OCI-LY7 (cell line): Measurements from ENCODE around the gene RIMS1.
"Not testable (repeated sequence)": the region's sequence is repeated elsewhere in the genome, so short reads cannot be mapped to it uniquely, and the experiment has no call there.

Experiments used
- EZH2phosphoT487 ChIP-seq: fragments of 200-600 bp; sonication (generic); IDR thresholded peaks from 2 replicates; pipeline ENCODE4 v1.6.1; 2018; ENCODE audit warnings: low read depth, borderline replicate concordance, mild to moderate bottlenecking, mixed run types, antibody characterized with exemption, low read length, moderate library complexity, mixed read lengths
- TF ChIP-seq, protein P1 (sequence below): fragments of 200-600 bp; sonication (generic); conservative IDR thresholded peaks from 2 replicates; pipeline ENCODE4 v1.5.1; 2014; ENCODE audit warnings: mild to moderate bottlenecking, antibody characterized with exemption, low read length, moderate library complexity, mixed read lengths

DNA sequence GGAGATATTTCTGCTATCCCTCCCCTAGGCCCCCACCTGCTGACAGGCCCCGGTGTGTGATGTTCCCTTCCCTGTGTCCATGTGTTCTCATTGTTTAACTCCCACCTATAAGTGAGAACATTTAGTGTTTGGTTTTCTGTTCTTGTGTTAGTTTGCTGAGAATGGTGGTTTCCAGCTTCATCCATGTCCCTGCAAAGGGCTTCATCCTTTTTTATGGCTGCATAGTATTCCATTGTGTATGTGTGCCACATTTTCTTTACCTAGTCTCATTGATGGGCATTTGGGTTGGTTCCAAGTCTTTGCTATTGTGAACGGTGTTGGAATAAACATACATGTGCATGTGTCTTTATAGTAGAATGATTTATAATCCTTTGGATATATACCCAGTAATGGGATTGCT is 448.9 kb downstream of the RIMS1 start:
- TF ChIP-seq, protein P1, sequence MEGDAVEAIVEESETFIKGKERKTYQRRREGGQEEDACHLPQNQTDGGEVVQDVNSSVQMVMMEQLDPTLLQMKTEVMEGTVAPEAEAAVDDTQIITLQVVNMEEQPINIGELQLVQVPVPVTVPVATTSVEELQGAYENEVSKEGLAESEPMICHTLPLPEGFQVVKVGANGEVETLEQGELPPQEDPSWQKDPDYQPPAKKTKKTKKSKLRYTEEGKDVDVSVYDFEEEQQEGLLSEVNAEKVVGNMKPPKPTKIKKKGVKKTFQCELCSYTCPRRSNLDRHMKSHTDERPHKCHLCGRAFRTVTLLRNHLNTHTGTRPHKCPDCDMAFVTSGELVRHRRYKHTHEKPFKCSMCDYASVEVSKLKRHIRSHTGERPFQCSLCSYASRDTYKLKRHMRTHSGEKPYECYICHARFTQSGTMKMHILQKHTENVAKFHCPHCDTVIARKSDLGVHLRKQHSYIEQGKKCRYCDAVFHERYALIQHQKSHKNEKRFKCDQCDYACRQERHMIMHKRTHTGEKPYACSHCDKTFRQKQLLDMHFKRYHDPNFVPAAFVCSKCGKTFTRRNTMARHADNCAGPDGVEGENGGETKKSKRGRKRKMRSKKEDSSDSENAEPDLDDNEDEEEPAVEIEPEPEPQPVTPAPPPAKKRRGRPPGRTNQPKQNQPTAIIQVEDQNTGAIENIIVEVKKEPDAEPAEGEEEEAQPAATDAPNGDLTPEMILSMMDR: not testable (repeated sequence)
- not testable (repeated sequence) for TF ChIP-seq EZH2phosphoT487
